Endometrial microvascular endothelial cells (primary cell): ENCODE measurements around the gene THSD4. TPM values are rescaled to one million over a fixed set of nuclear protein-coding genes. Genes with fewer than 3 reads are reported as not detected.

ENCODE experiments used
- in situ Hi-C: cut with HindIII; loops from 2 replicates; pipeline ENCODE4 v1.10.0; 2017; ENCODE audit warnings: low sequenced_read_pairs, low pct_unique_long_range_greater_than_20kb; ENCODE audit errors: inconsistent ontology term
- total RNA-seq: library from RNA; depleted of rRNA; stranded (reverse); fragments of >200 nt; gene quantifications from one replicate; pipeline ENCODE4 v1.2.3, GENCODE V29; 2015; ENCODE audit errors: inconsistent ontology term

The THSD4 gene
- total RNA-seq, 1 donor from 2014 or later, result 45.7 TPM

- in situ Hi-C loops, result no loop called here
Observed at GRCh38 chr15:71093054-71094024, 21.9 kb upstream of the THSD4 start.

DNA sequence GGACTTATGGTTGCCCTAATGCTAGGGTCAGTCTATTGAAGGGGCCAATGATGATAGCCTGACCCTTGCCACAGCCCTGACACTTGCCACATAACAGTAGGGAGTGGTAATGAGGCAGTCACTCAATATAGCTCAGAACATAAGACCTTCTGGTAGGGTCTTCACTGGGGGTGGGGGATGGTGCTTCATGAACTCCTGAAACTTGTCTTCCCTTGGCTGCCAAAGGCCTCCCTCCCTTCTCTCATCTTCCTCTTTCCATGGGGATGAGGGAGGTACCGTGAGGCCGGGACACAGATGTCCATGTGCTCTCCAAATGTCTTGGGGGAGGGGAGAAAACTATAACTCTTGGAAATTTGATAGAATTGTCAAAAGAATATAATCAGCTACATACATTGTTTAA lies 21.1 kb upstream of the THSD4 start:
- in situ Hi-C loops, result no loop called here

- in situ Hi-C loops, result no loop called here
Observed at GRCh38 chr15:71096676-71097075, 18.6 kb upstream of the THSD4 start.

DNA sequence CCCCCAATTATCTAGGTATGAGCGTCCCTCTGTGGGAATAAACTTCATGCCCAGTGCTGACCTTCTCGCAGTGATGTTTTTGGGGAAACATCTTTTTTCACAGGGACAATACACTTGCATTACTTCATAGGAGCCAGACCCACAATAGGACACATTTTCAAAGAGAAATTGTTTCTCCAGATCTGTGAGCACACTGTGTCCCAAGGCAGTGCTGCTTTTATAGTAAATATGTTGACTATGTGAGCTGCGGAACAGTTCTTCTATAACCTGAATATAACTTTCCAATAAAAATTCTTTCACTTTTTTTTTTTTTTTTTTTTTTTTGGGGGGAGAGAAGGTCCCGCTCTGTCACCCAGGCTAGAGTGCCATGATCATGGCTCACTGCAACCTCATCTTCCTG lies 17.4 kb upstream of the THSD4 start:
- in situ Hi-C loops, result no loop called here

DNA sequence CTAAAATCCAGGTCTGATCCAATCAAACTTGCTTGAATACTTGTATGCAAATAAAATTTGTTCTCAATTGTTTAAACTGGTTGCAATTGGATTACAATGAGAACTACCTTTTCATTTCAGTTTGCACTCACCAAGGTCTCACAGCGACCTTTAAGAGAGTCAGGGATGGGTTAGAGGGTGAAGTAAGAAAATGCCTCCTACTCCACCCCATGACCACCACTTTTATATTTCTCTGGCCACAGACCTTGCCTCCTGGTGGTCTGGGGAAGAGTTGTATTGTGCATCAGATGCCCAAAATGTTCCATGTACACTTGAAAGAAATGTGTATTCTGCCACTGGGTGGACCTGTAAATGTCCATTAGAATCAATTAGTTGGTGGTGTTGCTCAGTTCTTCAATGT lies 16.4 kb upstream of the THSD4 start:
- in situ Hi-C loops, result no loop called here

DNA sequence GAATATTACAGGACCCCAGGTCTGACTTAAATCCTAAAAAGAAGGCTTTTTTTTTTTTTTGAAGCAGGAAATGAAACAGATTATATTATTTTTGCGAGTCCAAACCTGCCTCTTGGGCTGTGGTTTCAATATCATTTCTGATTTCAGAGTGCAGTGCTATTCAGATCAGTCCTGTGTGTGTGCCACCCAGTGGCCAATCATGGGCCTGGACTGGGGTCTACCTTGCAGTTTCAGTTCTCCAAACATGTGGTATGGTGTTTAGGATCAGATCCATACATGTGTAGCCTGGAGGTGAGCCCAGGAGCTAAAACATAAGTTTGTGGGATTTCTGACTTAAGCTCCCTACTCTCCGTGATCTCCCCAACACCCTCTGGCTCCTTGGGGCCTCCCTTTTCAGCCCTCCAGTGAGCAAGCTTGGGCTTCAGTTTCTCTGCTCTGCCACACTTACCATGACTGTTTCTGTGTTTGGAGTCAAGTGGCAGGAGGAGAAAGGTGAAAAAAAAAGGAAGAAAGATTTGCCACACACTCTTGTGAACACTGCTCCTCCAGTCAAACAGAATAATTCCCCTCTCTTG lies 12.1 kb upstream of the THSD4 start:
- in situ Hi-C loops, result loop anchor here (25.0 kb wide), 1 partner anchor 334 kb away; no protein-coding TSS in a partner anchor

- in situ Hi-C loops, result loop anchor here (25.0 kb wide), 1 partner anchor 333 kb away; no protein-coding TSS in a partner anchor
Observed at GRCh38 chr15:71104636-71105035, 10.6 kb upstream of the THSD4 start.

DNA sequence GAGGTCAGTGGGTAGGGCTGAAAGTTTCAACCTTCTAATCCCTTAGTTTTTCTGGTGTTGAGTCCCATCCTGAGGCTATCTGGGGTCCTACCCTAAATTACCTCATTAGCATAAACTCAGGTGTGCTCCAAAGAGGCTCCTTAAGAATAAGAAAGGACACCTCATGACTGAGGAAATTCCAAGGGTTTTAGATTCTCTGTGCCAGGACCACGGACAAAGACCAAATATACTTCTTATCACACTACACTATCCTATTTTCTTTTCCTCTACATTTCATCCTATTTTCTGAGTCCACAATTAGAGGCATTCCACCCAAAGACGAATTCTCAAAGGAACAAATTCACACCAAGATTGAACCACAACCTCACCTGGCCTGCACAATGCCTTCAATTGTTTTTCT lies 9.8 kb upstream of the THSD4 start:
- in situ Hi-C loops, result loop anchor here (25.0 kb wide), 1 partner anchor 332 kb away; no protein-coding TSS in a partner anchor

DNA sequence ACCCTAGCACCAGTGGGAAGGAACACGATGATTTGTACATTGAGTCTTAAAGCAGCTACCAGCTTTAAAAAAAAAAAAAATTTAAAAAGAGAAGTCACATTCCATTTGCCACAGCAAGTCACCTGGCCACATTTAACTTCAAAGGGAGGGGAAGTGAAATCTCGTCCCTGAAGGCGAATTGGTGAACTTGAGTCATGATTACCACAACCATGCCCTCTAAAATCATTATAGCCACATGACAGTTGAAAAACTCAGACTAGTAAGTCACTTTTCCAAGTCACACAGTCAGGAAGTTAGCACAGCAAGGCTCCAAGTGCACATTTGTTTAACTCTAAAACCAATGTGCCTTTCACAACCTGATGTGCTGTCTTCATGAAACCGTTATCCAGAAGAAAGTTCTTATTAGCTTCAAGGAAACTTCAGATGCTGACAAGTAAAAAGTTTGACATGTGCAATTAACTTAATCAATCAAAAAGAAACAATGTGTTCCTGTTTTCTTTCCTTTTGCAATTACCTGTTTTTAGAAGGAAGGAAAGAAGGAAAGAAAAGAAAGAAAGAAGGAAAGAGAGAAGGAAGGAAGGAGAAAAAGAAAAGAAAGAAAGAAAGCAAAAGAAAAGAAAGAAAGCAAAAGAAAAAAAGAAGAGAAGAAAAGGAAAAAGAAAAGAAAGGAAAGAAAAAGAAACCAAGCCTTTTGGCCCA lies 8.3 kb upstream of the THSD4 start:
- in situ Hi-C loops, result loop anchor here (25.0 kb wide), 1 partner anchor 330 kb away; no protein-coding TSS in a partner anchor

GRCh38 chr15:71107501-71107815 lies 7.8 kb upstream of the THSD4 start:
- in situ Hi-C loops, result loop anchor here (25.0 kb wide), 1 partner anchor 330 kb away; no protein-coding TSS in a partner anchor

DNA sequence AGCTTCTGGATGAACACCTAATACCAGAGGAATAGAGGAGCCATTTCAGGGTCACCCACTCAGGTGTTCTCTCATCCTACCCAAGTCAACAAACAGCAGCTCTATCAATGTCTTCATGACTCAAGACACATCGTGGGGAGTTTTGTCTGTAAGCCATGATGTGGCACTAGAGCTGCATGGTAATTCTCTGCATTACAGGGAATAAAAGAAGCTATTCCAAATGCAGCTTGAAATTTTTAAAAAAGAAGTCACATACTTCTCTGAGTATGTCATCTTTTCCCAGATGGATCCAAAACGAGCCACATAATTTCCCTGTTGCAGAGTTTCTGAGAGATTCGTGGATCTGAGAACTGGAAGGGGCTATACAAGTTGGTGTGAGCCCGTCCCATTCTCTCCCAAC lies 6.1 kb upstream of the THSD4 start:
- in situ Hi-C loops, result loop anchor here (25.0 kb wide), 1 partner anchor 328 kb away; no protein-coding TSS in a partner anchor

GRCh38 chr15:71109905-71110304 lies 5.4 kb upstream of the THSD4 start:
- in situ Hi-C loops, result loop anchor here (25.0 kb wide), 1 partner anchor 327 kb away; no protein-coding TSS in a partner anchor

DNA sequence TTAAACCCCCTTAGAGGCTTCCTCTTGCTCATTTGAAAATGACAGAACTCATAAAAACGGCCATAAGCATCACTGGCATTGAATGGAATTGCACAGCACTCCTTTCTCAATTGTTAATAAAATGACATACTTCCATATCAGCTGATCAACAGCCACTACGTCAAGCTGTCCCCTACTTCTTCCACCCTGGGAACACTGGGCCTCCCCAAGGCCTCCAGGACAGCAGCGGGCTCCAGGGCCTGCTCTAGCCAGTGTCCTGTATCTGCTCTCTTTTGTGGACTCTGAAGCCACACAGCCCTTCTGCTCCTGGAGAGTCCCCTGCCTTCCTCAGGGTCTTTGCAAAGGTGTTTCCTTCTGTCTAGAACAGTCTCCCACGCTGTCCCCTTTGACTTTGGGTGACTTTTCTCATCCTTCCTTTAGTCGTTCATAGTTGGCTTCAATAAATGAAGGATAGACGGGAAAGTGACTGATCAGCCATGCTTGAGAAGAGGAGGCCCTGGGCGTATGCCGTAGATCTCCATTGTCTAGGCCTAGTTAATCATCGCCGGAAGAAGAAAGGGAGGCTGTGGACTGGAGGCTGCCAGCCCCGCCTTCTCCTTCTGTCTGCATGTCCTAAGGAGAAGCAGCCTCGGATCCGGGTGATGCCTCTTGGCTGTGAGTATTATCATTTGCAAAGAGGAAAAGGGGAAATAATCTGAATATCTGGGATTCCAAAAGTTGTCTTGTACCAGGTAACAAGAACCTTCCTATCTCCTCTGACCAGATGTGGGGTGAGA lies 4.7 kb upstream of the THSD4 start:
- in situ Hi-C loops, result loop anchor here (25.0 kb wide), 1 partner anchor 327 kb away; no protein-coding TSS in a partner anchor

DNA sequence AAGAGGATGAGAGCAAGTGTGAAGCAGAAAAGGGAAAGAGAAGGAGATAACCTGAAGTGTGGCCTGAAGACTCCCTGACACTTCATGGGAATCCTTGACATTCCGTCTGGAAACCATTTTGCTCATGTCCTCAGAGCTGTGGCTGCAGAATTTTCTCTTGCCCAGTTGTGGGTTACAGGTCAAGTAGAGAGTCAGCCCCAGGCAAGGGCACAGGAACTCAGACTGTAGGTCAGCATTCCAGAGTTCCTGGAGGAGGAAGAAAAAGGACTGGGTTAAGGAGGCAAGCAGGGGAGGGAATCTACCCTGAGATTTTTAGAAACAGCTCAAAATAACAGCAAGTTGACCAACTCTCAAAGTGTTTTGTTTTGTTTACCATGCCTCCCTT lies 4.1 kb upstream of the THSD4 start:
- in situ Hi-C loops, result loop anchor here (25.0 kb wide), 1 partner anchor 326 kb away; no protein-coding TSS in a partner anchor

DNA sequence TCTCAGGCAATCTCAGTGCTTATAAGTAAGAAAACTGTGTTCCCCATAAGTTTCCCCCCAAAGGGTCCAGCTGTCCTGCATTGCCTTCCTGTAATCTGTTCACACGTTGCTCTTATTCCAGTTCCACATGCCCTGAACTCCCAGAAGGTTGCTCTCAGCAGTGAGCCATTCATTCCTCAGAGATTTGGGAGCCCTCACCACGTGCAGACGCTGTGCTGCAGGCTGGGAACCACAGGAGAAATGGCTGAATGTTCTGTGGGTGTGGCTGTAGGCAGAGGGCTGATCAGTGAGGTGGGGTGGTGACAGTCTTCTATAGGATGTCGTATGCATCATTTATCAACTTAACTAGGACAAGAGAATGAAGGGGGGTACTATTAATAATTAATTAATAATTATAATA lies 3.3 kb upstream of the THSD4 start:
- in situ Hi-C loops, result loop anchor here (25.0 kb wide), 1 partner anchor 325 kb away; no protein-coding TSS in a partner anchor

DNA sequence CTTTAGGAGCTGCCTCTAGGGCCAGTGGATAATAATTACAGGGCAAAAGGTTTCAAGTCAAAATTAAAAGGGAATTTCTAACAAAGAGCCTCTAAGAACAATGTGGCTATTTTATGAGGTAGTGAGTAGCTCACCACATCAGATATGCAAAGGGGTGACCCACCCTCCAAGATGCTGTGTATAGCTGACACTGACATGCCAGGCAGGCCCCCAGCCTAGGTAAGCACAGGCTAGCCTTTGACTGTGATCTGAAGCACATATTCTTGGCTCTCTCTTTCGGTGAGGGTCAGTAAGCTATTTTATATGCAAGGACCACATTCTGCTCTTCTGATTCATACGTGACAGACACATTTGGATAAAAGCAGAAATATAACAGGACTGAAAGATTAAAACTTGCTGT lies 2.8 kb upstream of the THSD4 start:
- in situ Hi-C loops, result loop anchor here (25.0 kb wide), 1 partner anchor 325 kb away; no protein-coding TSS in a partner anchor

DNA sequence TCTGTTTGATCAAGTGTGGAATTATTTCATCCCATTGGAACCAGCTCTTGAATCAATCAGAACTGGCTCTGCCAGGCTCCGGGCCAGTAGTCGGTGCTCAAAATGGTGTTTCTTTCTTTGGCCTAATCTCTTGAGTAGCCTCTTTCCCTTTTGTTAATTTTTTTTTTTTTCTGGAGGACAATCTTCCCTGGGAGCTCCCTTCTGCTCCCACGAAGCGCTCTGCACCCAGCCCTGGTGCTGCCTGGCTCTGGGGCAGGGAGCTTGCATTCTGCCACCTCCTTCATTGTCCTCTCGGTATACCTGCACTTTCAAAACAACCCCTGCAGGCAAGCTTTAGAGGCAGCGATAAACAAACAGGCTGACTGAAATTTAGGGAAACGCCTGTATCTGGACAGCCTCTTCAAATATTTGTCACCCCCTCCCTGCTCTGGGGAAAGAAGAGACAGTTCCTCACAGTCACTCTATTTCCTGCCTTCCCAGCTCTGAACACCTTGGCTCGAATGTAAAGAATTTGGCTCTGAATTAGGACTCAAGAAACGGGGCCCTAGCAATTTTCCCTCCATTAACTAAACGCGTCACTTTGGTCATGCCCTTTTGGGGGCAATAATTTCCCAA lies 1.1 kb upstream of the THSD4 start:
- in situ Hi-C loops, result loop anchor here (25.0 kb wide), 1 partner anchor 323 kb away; no protein-coding TSS in a partner anchor
